H1 (cell line): ENCODE measurements around the gene EIF4A3. TPM values are rescaled to one million over a fixed set of nuclear protein-coding genes. Genes with fewer than 3 reads are reported as not detected.

Experiments
- CHD7 ChIP-seq: fragments of 300-600 bp; sonication (generic); IDR thresholded peaks from 2 replicates; pipeline ENCODE4 v1.7.1; 2012; ENCODE audit warnings: low read length, moderate library complexity, mild to moderate bottlenecking, inconsistent platforms; ENCODE audit not compliant: insufficient replicate concordance
- CTBP2 ChIP-seq: IDR thresholded peaks from 2 replicates; pipeline ENCODE4 v1.7.0; 2011; ENCODE audit warnings: borderline replicate concordance, mild to moderate bottlenecking, moderate library complexity, mixed read lengths, low read length; ENCODE audit not compliant: insufficient read depth, insufficient read length
- E2F6 ChIP-seq: IDR thresholded peaks from 2 replicates; pipeline ENCODE4 v1.6.1; 2012; ENCODE audit warnings: inconsistent platforms
- GTF2F1 ChIP-seq: IDR thresholded peaks from 2 replicates; pipeline ENCODE4 v1.6.1; 2012; ENCODE audit warnings: low read depth, low read length, improper control_type of control experiment, borderline replicate concordance
- POU5F1 ChIP-seq: IDR thresholded peaks from 2 replicates; pipeline ENCODE4 v1.6.1; 2011; ENCODE audit warnings: low read depth, mild to moderate bottlenecking, low read length, moderate library complexity
- RFX5 ChIP-seq: IDR thresholded peaks from 2 replicates; pipeline ENCODE4 v1.6.1; 2011; ENCODE audit warnings: low read depth, low read length, improper control_type of control experiment, borderline replicate concordance
- SIN3A ChIP-seq, 2 experiments: IDR thresholded peaks in 1 of 2; conservative IDR thresholded peaks in 1 of 2; 2 replicates each; pipeline ENCODE4 v1.6.1; 2011 to 2012; ENCODE audit warnings: low read length in 2 of 2, improper control_type of control experiment in 1 of 2, low read depth in 1 of 2, mild to moderate bottlenecking in 1 of 2
- SP1 ChIP-seq: IDR thresholded peaks from 2 replicates; pipeline ENCODE4 v1.6.1; 2011; ENCODE audit warnings: low read depth, low read length
- TAF7 ChIP-seq: optimal IDR thresholded peaks from 2 replicates; pipeline ENCODE3; 2011; ENCODE audit warnings: low read depth, mild to moderate bottlenecking, inconsistent platforms, low read length, moderate library complexity, borderline replicate concordance
- TEAD4 ChIP-seq: IDR thresholded peaks from 2 replicates; pipeline ENCODE4 v1.6.1; 2012; ENCODE audit warnings: low read depth, low read length, inconsistent platforms, mixed read lengths
- polyA plus RNA-seq, 7 experiments: library from polyadenylated mRNA; depleted of rRNA in 3 of 7; stranded (reverse) in 5 of 7; unstranded in 2 of 7; fragments of >200 nt in 5 of 7; fragments of 200-250 nt in 2 of 7; gene quantifications; 1 replicate in 5 of 7; 2 replicates in 1 of 7; 4 replicates in 1 of 7; pipeline versions ENCODE4 v1.2.1 to v1.2.3, GENCODE V29; 2011 to 2013; ENCODE audit warnings: missing spikeins in 2 of 7, mixed read lengths in 2 of 7
- total RNA-seq: library from RNA; stranded (reverse); fragmentation: NEBNext Ultra II Directional; extraction: Animal tissue kit (Norgen Biotek cat#: 25700); gene quantifications from 2 replicates; pipeline ENCODE4 v1.2.1, GENCODE V29; 2021

The EIF4A3 gene
- total and polyA plus RNA-seq, 2 of the 8 experiments (the other 6 are each of a cell fraction or from before 2014, with no cell fraction given) = 142 to 146 TPM

GRCh38 chr17:80163336-80163735 is 16.4 kb upstream of the EIF4A3 start (continued):
- TF ChIP-seq CHD7 = no peak
- no peak for TF ChIP-seq E2F6
- no peak for TF ChIP-seq POU5F1
- no peak for TF ChIP-seq TAF7
- no peak for TF ChIP-seq GTF2F1
- TF ChIP-seq SP1 = no peak
- no peak for TF ChIP-seq CTBP2
- no peak for TF ChIP-seq TEAD4
- no peak for TF ChIP-seq SIN3A (conservative IDR thresholded peaks at IDR 0.05 in 1 of 2, IDR thresholded peaks at IDR 0.05 in 1 of 2; ENCODE audit: low read depth in 1 of 2, low read length in 2 of 2)
- TF ChIP-seq RFX5 = no peak
